CD4-positive, alpha-beta T cell treated with Interleukin-6 at 100 ng/mL for 8 hours (primary cell): ENCODE results near the gene KIAA1958.

Source experiments
- DNase-seq: peaks from one replicate; pipeline ENCODE4 v3.0.0-alpha.2; 2020; ENCODE audit warnings: mixed read lengths, low spot score

The KIAA1958 gene

GRCh38 chr9:112605518-112605917, 118.9 kb downstream of the KIAA1958 start:
- no peak for DNase-seq

GRCh38 chr9:112605963-112606699, 119.5 kb downstream of the KIAA1958 start:
- no peak for DNase-seq

- DNase-seq, result no peak
Observed at GRCh38 chr9:112608851-112609250, 122.2 kb downstream of the KIAA1958 start.

GRCh38 chr9:112615584-112616266, 129.1 kb downstream of the KIAA1958 start:
- no peak for DNase-seq

GRCh38 chr9:112617371-112617770, 130.7 kb downstream of the KIAA1958 start:
- DNase-seq, result no peak

- DNase-seq, result no peak
Observed at GRCh38 chr9:112618385-112619009, 131.9 kb downstream of the KIAA1958 start.

GRCh38 chr9:112620388-112620787, 133.8 kb downstream of the KIAA1958 start:
- no peak for DNase-seq

GRCh38 chr9:112621018-112621655, 134.5 kb downstream of the KIAA1958 start:
- no peak for DNase-seq

- no peak for DNase-seq
Observed at GRCh38 chr9:112623198-112623597, 136.6 kb downstream of the KIAA1958 start.

GRCh38 chr9:112624711-112625707, 138.4 kb downstream of the KIAA1958 start:
- no peak for DNase-seq

- no peak for DNase-seq
Observed at GRCh38 chr9:112629671-112630485, 143.3 kb downstream of the KIAA1958 start.

- no peak for DNase-seq
Observed at GRCh38 chr9:112631313-112632070, 144.9 kb downstream of the KIAA1958 start.

GRCh38 chr9:112640311-112640710, 153.7 kb downstream of the KIAA1958 start:
- DNase-seq, result no peak

GRCh38 chr9:112642126-112642525, 155.5 kb downstream of the KIAA1958 start:
- DNase-seq, result no peak

GRCh38 chr9:112647596-112647995, 161.0 kb downstream of the KIAA1958 start:
- DNase-seq, result no peak

GRCh38 chr9:112648624-112649023, 162.0 kb downstream of the KIAA1958 start:
- DNase-seq, result no peak

- no peak for DNase-seq
Observed at GRCh38 chr9:112654282-112654681, 167.7 kb downstream of the KIAA1958 start.

- no peak for DNase-seq
Observed at GRCh38 chr9:112655668-112656067, 169.0 kb downstream of the KIAA1958 start.

- no peak for DNase-seq
Observed at GRCh38 chr9:112659906-112660305, 173.3 kb downstream of the KIAA1958 start.

GRCh38 chr9:112663681-112664080, 177.1 kb downstream of the KIAA1958 start:
- no peak for DNase-seq
